K562 (cell line): ENCODE results near the gene COX6A2. TPM values are rescaled to one million over a fixed set of nuclear protein-coding genes. Genes with fewer than 3 reads are reported as not detected.

ENCODE experiments used
- CCNT2 ChIP-seq: IDR thresholded peaks from 2 replicates; pipeline ENCODE4 v1.6.1; 2011; ENCODE audit warnings: borderline replicate concordance, low read depth, mild to moderate bottlenecking, moderate library complexity, mixed read lengths, low read length; ENCODE audit not compliant: insufficient read length; ENCODE audit errors: extremely low read depth
- NCOA1 ChIP-seq: fragments of 450-650 bp; IDR thresholded peaks from 2 replicates; pipeline ENCODE4 v1.6.1; 2016; ENCODE audit warnings: low read depth
- TRIM24 ChIP-seq, 2 experiments: fragments of 450-650 bp; IDR thresholded peaks; 2 replicates each; pipeline ENCODE4 v1.6.1; 2016
- polyA plus RNA-seq, 8 experiments: library from polyadenylated mRNA; depleted of rRNA in 4 of 8; stranded (reverse) in 5 of 8; unstranded in 3 of 8; fragments of >200 nt; fragmentation: Nextera tagmentation in 2 of 8; fragmentation: Illumina TruSeq in 1 of 8; extraction: Ambion mirVana in 2 of 8; extraction: Trizol in 1 of 8; gene quantifications; 2 replicates each; pipeline versions ENCODE4 v1.2.1 to v1.2.3, GENCODE V29; 2011 to 2014; ENCODE audit warnings: inconsistent platforms in 1 of 8, missing spikeins in 1 of 8
- total RNA-seq, 7 experiments: library from RNA; depleted of rRNA in 6 of 7; stranded (reverse); fragments of >200 nt in 6 of 7; fragmentation: Illumina TruSeq in 2 of 7; extraction: Trizol in 2 of 7; gene quantifications; 2 replicates each; pipeline versions ENCODE4 v1.2.1 to v1.2.3, GENCODE V29; 2011 to 2021; ENCODE audit warnings: low replicate concordance in 1 of 7
- TF ChIP-seq, protein P1 (sequence below), 3 experiments: fragments of 200-800 bp in 1 of 3; fragments of 250-450 bp in 1 of 3; fragments of 450-650 bp in 1 of 3; sonication (Bioruptor Pico) in 1 of 3; sonication (Bioruptor generic) in 1 of 3; formaldehyde crosslinking in 1 of 3; IDR thresholded peaks; 2 replicates each; pipeline versions ENCODE4 v1.6.1 to v1.8.0; 2016 to 2022; ENCODE audit warnings: mild to moderate bottlenecking in 2 of 3, missing genetic modification characterization in 2 of 3, missing compliant biosample characterization in 1 of 3, moderate library complexity in 1 of 3

COX6A2 gene
- total and polyA plus RNA-seq, 9 of the 15 experiments (the other 6 are each of a cell fraction or from before 2014, with no cell fraction given) = not detected

DNA sequence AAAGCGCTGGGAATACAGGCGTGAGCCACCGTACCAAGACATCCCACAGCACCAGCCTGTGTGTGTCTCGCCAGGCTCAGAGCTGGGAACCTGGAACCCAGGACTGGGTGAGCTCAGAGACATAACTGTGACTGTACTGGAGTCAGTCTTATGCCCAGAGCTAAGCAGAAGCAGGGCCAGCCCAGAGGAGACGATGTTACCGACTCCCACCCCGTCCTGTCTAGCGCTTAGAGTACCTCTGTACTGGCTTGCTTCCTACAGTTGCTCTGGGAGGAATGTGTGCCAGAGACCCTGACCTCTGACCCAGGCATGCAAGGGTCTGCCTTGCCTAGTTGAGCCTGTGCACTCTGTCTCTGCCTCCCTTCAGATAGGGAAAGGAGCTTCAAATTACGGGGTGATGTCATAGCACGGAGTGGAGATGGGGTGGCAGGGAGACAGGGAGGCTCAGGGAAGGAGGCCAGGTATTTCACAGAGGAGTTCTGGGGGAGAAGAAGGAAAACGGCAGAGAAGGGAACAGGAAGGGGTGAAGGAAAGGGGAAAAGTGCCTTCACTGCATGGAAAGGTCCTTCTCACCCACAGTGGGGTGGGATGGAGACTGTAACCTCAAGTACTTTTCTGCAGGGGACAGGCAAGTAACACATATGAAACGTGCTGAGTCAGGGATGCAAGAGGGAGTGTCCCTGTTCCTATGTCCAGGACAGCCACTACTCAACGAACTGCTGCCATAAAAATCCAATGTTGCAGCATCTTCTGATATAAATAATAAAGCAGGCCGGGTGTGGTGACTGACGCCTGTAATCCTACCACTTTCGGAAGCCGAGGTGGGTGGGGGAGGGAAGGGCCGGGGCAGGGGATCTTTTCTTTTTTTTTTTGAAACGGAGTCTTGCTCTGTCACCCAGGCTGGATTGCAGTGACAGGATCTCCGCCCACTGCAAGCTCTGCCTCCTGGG is 25.4 kb upstream of the COX6A2 start (continued):
- TF ChIP-seq, protein P1, sequence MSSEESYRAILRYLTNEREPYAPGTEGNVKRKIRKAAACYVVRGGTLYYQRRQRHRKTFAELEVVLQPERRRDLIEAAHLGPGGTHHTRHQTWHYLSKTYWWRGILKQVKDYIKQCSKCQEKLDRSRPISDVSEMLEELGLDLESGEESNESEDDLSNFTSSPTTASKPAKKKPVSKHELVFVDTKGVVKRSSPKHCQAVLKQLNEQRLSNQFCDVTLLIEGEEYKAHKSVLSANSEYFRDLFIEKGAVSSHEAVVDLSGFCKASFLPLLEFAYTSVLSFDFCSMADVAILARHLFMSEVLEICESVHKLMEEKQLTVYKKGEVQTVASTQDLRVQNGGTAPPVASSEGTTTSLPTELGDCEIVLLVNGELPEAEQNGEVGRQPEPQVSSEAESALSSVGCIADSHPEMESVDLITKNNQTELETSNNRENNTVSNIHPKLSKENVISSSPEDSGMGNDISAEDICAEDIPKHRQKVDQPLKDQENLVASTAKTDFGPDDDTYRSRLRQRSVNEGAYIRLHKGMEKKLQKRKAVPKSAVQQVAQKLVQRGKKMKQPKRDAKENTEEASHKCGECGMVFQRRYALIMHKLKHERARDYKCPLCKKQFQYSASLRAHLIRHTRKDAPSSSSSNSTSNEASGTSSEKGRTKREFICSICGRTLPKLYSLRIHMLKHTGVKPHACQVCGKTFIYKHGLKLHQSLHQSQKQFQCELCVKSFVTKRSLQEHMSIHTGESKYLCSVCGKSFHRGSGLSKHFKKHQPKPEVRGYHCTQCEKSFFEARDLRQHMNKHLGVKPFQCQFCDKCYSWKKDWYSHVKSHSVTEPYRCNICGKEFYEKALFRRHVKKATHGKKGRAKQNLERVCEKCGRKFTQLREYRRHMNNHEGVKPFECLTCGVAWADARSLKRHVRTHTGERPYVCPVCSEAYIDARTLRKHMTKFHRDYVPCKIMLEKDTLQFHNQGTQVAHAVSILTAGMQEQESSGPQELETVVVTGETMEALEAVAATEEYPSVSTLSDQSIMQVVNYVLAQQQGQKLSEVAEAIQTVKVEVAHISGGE (CRISPR knock-in tag; IDR thresholded peaks at IDR 0.05) = no peak
- no peak for TF ChIP-seq CCNT2
- TF ChIP-seq NCOA1 = 0 out of 2 replicates have a peak, but pooled peaks have one; percentile 38
- TF ChIP-seq TRIM24 (IDR thresholded peaks at IDR 0.05) = 0 out of 4 replicates have a peak, but pooled peaks have one; percentile 11 to 34
